Left ventricle myocardium inferior (tissue), 1 donor: ENCODE results near the gene ENHO. TPM values are rescaled to one million over a fixed set of nuclear protein-coding genes. Genes with fewer than 3 reads are reported as not detected.
"Not testable (repeated sequence)": the region's sequence is repeated elsewhere in the genome, so short reads cannot be mapped to it uniquely, and the experiment has no call there.

Experiments
- DNase-seq: peaks from one replicate; pipeline ENCODE4 v3.0.0-alpha.2; 2020
- H3K27ac ChIP-seq: fragments of 200-600 bp; replicated peaks from 2 replicates; pipeline ENCODE4 v1.8.0; 2021
- H3K27me3 ChIP-seq: fragments of 200-600 bp; 2 replicates; pipeline ENCODE4 v1.8.0; 2021; ENCODE audit warnings: low read depth
- H3K36me3 ChIP-seq: fragments of 200-600 bp; 2 replicates; pipeline ENCODE4 v1.8.0; 2021
- H3K4me1 ChIP-seq: fragments of 200-600 bp; 2 replicates; pipeline ENCODE4 v1.8.0; 2021
- H3K4me3 ChIP-seq: fragments of 200-600 bp; 2 replicates; pipeline ENCODE4 v1.8.0; 2021; ENCODE audit warnings: mild to moderate bottlenecking, moderate library complexity
- H3K9me3 ChIP-seq: fragments of 200-600 bp; replicated peaks from 2 replicates; pipeline ENCODE4 v1.8.0; 2021
- CTCF ChIP-seq: fragments of 200-600 bp; IDR thresholded peaks from 2 replicates; pipeline ENCODE4 v1.8.0; 2021; ENCODE audit warnings: antibody characterized with exemption, mild to moderate bottlenecking, borderline replicate concordance
- intact Hi-C: fragments of 100-400 bp; cut with micrococcal nuclease; formaldehyde crosslinking; loops from one replicate; pipeline ENCODE4 v1.11.0; 2022
- total RNA-seq: library from RNA; stranded (reverse); fragmentation: NEBNext Ultra II Directional; extraction: Animal tissue kit (Norgen Biotek cat#: 25700); gene quantifications from one replicate; pipeline ENCODE4 v1.2.1, GENCODE V29; 2021
- donor health status: DM: no; HTN: yes; CAD: no; lungs with severe emphysema.

ENHO gene
- total RNA-seq, 1 donor from 2014 or later, result not detected

DNA sequence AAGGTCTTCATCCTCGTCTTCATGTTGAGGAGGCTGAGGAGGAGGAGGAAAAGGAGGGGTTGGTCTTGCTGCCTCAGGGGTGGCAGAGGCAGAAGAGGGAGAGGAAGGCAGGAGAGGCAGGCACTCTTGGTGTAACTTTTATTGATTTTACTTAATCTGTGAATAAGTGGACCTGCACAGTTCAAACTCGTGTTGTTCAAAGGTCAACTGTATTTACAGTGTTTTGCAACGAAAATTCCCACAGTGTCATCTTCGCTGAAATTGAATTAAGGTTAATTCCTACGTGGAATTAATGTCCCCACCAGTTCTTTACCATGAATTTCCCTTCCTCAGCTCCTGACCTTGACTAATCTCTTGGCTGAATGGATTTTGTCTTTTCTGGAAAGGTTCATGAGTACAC is 21.2 kb upstream of the ENHO start:
- intact Hi-C loops, result no loop called here
- H3K4me3 ChIP-seq, result no peak overlapping the region
- H3K4me1 ChIP-seq, result no peaks in the 10 kb centered on the region
- no peaks in the 10 kb centered on the region for H3K9me3 ChIP-seq
- no peak overlapping the region for H3K27ac ChIP-seq
- H3K36me3 ChIP-seq, result no peaks in the 10 kb centered on the region
- no peak for DNase-seq
- H3K27me3 ChIP-seq, result peaks cover 33% of the 10 kb centered on the region
- TF ChIP-seq CTCF, result no peak

DNA sequence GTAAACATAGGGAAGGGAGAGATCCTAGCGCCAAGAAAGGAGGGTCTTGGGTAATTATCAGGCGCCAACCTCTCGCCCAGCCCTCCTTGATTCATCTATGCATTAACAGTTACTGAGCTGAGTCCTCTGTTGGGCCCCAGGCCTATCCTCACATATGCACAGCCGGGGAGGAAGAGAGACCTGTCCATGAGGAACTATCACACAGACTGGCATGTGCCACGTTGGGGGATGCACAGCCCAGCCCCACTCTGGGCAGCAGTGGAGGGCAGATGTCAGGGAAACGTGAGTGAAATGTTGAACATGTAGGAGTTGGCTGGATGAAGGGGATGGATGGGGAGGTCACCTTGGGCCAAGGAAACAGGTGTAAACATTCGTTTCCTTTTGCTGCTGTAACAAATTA is 18.8 kb upstream of the ENHO start:
- Histone ChIP-seq H3K4me3 (no peak overlapping the region), H3K27me3 (peaks cover 39% of the 10 kb centered on the region), H3K4me1 (no peaks in the 10 kb centered on the region), H3K9me3 (no peaks in the 10 kb centered on the region), H3K27ac (no peak overlapping the region), H3K36me3 (no peaks in the 10 kb centered on the region)
- no peak for TF ChIP-seq CTCF
- DNase-seq, result no peak
- intact Hi-C loops, result no loop called here

DNA sequence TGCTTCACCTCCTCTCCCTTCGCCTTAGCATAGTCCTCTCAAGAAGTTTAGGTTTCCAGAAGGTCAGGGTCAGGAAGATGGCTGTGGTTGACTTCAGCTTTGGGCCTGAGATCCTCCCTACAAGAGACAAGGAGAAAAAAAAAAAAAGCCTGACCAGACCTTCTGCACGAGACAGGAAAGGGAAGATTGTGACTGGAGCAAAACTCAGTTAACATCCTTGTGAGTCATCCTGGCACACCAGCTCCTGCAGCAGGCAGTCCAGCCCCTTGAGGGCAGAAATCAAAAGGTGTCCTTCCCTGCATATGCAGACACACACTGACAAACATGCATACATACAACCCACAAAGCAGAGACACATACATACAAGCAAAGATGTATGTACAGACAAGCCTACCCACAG is 18.0 kb upstream of the ENHO start:
- no peak for DNase-seq

DNA sequence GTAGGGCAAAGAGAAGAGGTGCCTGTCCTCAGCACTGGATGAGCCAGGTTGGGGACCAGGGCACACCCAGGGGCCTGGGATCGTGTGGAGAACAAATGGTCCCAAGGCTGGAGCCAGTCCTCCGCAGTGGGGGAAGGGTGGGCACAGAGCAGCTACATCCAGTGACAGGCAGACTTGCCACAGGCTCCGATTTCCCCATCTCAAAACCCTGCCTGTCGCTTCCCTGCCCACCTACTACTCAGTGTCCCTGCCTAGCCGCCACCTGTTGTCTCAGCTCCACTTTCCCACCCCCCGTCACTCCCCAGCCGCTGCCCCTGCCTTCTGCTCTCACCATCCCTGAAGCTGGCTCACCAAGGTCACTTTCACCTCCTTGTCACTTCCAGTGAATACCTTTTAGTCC is 13.9 kb upstream of the ENHO start:
- Histone ChIP-seq H3K9me3 (peaks cover 6% of the 10 kb centered on the region), H3K4me1 (no peaks in the 10 kb centered on the region), H3K4me3 (no peak overlapping the region), H3K27me3 (peaks cover 66% of the 10 kb centered on the region), H3K36me3 (no peaks in the 10 kb centered on the region), H3K27ac (no peak overlapping the region)
- intact Hi-C loops, result no loop called here
- DNase-seq, result no peak
- no peak for TF ChIP-seq CTCF

More for the DNA sequence above, 18.0 kb upstream of the ENHO start:
- intact Hi-C loops, result no loop called here
- Histone ChIP-seq H3K4me3 (no peak overlapping the region), H3K36me3 (no peaks in the 10 kb centered on the region), H3K27me3 (peaks cover 41% of the 10 kb centered on the region), H3K27ac (no peak overlapping the region), H3K4me1 (no peaks in the 10 kb centered on the region), H3K9me3 (no peaks in the 10 kb centered on the region)
- TF ChIP-seq CTCF, result no peak

GRCh38 chr9:34532041-34532440 is 9.3 kb upstream of the ENHO start:
- H3K36me3 ChIP-seq, H3K4me1 ChIP-seq, DNase-seq, H3K4me3 ChIP-seq, H3K9me3 ChIP-seq, H3K27ac ChIP-seq, intact Hi-C loops: not testable (repeated sequence)
- H3K27me3 ChIP-seq, result peaks cover 58% of the 10 kb centered on the region

DNA sequence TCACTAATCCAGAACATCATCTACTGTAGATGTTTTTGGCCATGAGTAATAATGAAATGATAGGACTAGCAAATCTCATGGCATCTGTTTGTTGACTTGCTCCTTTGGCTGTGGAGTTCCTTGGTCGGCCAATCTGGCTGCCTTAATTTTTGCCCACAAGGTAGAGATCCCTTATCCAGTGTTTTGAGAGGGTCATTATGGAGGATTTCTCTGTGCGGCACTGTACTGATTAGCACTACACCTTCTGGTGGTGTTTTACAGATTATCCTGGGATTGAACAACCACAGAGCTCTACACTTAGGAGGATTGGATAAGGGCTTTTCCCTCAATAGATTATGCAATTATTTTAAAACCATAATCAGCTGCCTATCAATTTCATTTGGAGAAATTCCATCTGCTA is 3.2 kb upstream of the ENHO start:
- DNase-seq, result no peak
- H3K4me3 ChIP-seq, result no peak overlapping the region
- H3K4me1 ChIP-seq, result peaks cover 11% of the 10 kb centered on the region
- H3K27ac ChIP-seq, result no peak overlapping the region
- TF ChIP-seq CTCF, result no peak
- H3K36me3 ChIP-seq, result no peaks in the 10 kb centered on the region
- peaks cover under 1% of the 10 kb centered on the region for H3K27me3 ChIP-seq
- intact Hi-C loops, result no loop called here
- H3K9me3 ChIP-seq, result no peaks in the 10 kb centered on the region
